GM19438 (cell line): ENCODE data around the gene ZSWIM8.
"Not testable (repeated sequence)": the region's sequence is repeated elsewhere in the genome, so short reads cannot be mapped to it uniquely, and the experiment has no call there.

Source experiments
- ATAC-seq: cut with Tn5 transposase; IDR thresholded peaks from one replicate; pipeline ENCODE4 v1.9.1; 2021; ENCODE audit warnings: low read depth; ENCODE audit not compliant: unreplicated experiment

Gene ZSWIM8

GRCh38 chr10:73785211-73785720 is at the start of gene ZSWIM8:
ZSWIM8 (plus strand) TSS chr10:73785606; CDS start chr10:73785879, 273 bp downstream.
- ATAC-seq, result peak; percentile 75

GRCh38 chr10:73740501-73741254 is 44.7 kb upstream of the ZSWIM8 start:
- ATAC-seq, result not testable (repeated sequence)

- ATAC-seq, result no peak
Observed at GRCh38 chr10:73742454-73742734, 43.0 kb upstream of the ZSWIM8 start.

- ATAC-seq, result no peak
Observed at GRCh38 chr10:73743327-73743904, 42.0 kb upstream of the ZSWIM8 start.

- peak; percentile 93 for ATAC-seq
Observed at GRCh38 chr10:73743905-73744663, 41.3 kb upstream of the ZSWIM8 start, which contains the start of gene SEC24C. SEC24C (plus strand) TSS chr10:73744372; CDS start chr10:73746833, 2,461 bp downstream.

GRCh38 chr10:73744664-73744975 is 40.8 kb upstream of the ZSWIM8 start:
- peak; percentile 27 for ATAC-seq

- no peak for ATAC-seq
Observed at GRCh38 chr10:73746721-73747120, 38.7 kb upstream of the ZSWIM8 start.

- no peak for ATAC-seq
Observed at GRCh38 chr10:73750819-73751218, 34.6 kb upstream of the ZSWIM8 start.

- no peak for ATAC-seq
Observed at GRCh38 chr10:73756183-73756582, 29.2 kb upstream of the ZSWIM8 start.

GRCh38 chr10:73758704-73759511 is 26.5 kb upstream of the ZSWIM8 start:
- no peak for ATAC-seq

GRCh38 chr10:73759512-73760115 is 25.8 kb upstream of the ZSWIM8 start:
- no peak for ATAC-seq

- ATAC-seq, result no peak
Observed at GRCh38 chr10:73761781-73762180, 23.6 kb upstream of the ZSWIM8 start.

GRCh38 chr10:73762915-73763314 is 22.5 kb upstream of the ZSWIM8 start:
- no peak for ATAC-seq

- no peak for ATAC-seq
Observed at GRCh38 chr10:73763343-73763742, 22.1 kb upstream of the ZSWIM8 start.

- no peak for ATAC-seq
Observed at GRCh38 chr10:73765066-73765465, 20.3 kb upstream of the ZSWIM8 start.

GRCh38 chr10:73768881-73769280 is 16.5 kb upstream of the ZSWIM8 start:
- no peak for ATAC-seq

- no peak for ATAC-seq
Observed at GRCh38 chr10:73769396-73769795, 16.0 kb upstream of the ZSWIM8 start.

- peak; percentile 43 for ATAC-seq
Observed at GRCh38 chr10:73771722-73772280, 13.6 kb upstream of the ZSWIM8 start.

- ATAC-seq, result peak; percentile 62
Observed at GRCh38 chr10:73772281-73773151, 12.9 kb upstream of the ZSWIM8 start.
